Thymus (tissue), 11 donors: ENCODE results near the gene HYPK. TPM values are rescaled to one million over a fixed set of nuclear protein-coding genes. Genes with fewer than 3 reads are reported as not detected.

ENCODE experiments used
- DNase-seq, 9 donors: peaks; one replicate each; pipeline ENCODE4 v3.0.0-alpha.2; 2013; ENCODE audit warnings: low spot score in 9 of 9, low read depth in 6 of 9, missing footprints in 1 of 9
- H3K27ac ChIP-seq, 2 donors: one replicate each; pipeline ENCODE4 v1.5.1; 2013; ENCODE audit warnings: control low read depth in 1 of 2, low read depth in 1 of 2, low read length in 1 of 2, mild to moderate bottlenecking in 1 of 2, moderate library complexity in 1 of 2
- H3K27me3 ChIP-seq, 2 donors: one replicate each; pipeline ENCODE4 v1.5.1; 2013; ENCODE audit warnings: low read length in 1 of 2; ENCODE audit not compliant: control insufficient read depth in 2 of 2, insufficient read depth in 1 of 2
- H3K36me3 ChIP-seq, 2 donors: one replicate each; pipeline ENCODE4 v1.5.1; 2013; ENCODE audit warnings: low read length in 1 of 2, mild to moderate bottlenecking in 1 of 2, moderate library complexity in 1 of 2; ENCODE audit not compliant: control insufficient read depth in 2 of 2, insufficient read depth in 2 of 2
- H3K4me1 ChIP-seq, 2 donors: one replicate each; pipeline ENCODE4 v1.5.1; 2013; ENCODE audit warnings: low read length in 2 of 2; ENCODE audit not compliant: control insufficient read depth in 2 of 2, insufficient read depth in 2 of 2
- H3K4me3 ChIP-seq, 2 donors: one replicate each; pipeline ENCODE4 v1.5.1; 2013; ENCODE audit warnings: low read length in 2 of 2, control low read depth in 1 of 2, mild to moderate bottlenecking in 1 of 2
- H3K9me3 ChIP-seq, 2 donors: one replicate each; pipeline ENCODE4 v1.5.1; 2013; ENCODE audit warnings: low read length in 1 of 2, mild to moderate bottlenecking in 1 of 2; ENCODE audit not compliant: control insufficient read depth in 2 of 2, insufficient read depth in 1 of 2
- WGBS: extraction: QIAGEN DNeasy Blood & Tissue Kit; methylation state at CpG from one replicate; pipeline ENCODE4 v1.1.7; 2013; 5-methylcytosine and 5-hydroxymethylcytosine counted together
- polyA plus RNA-seq: library from polyadenylated mRNA; stranded (reverse); fragments of 200-250 nt; gene quantifications from one replicate; pipeline ENCODE4 v1.2.3, GENCODE V29; 2013
- total RNA-seq: library from RNA; stranded (reverse); fragments of 120-200 nt; gene quantifications from one replicate; pipeline ENCODE4 v1.2.4, GENCODE V29; 2013
- donor health status: healthy.

Gene HYPK
- total and polyA plus RNA-seq, 2 donors, result 5.5 to 13.8 TPM

DNA sequence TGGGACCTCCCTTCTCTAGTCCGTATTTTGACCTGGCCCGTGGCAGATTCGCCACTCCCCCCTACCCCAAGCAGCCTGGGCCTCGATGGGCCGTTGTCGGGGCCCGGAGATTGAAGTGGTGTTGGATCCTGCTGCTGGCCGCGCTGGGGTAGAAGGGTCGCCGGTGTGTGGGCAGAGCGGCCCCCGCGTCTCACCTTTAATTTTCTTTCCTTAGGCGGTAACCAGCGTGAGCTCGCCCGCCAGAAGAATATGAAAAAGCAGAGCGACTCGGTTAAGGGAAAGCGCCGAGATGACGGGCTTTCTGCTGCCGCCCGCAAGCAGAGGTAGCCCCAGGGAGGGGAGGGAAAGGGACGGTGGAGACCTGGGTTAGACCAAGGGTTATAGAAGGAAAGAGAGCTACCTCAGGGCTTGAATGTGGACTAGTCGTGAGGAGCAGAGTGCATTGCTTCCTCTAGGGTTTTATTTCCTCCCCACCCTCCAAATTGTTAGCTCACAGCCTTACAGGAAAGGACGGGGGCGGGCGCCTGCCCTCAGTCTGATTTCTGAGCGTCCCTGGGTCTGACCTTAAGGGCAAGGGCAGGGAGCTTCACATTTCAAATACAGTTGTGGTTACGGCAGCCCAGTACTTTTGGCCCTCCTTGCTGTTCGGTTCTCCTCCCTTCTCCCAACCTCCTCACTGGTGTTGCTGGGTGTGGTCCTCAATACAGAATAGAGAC lies 7.5 kb upstream of the HYPK start:
- Histone ChIP-seq H3K27me3 (peaks cover 0 to 3% of the 10 kb centered on the region in 2 donors), H3K27ac (peak overlapping the region; percentile 84 to 96), H3K4me3 (peak overlapping the region; percentile 73 to 90), H3K9me3 (peaks cover 0 to 6% of the 10 kb centered on the region in 2 donors), H3K36me3 (peaks cover 37 to 43% of the 10 kb centered on the region in 2 donors), H3K4me1 (peaks cover 19 to 25% of the 10 kb centered on the region in 2 donors)
- DNase-seq, result peak in 3 of 9 donors; percentile 25 to 52 (median 26)
- WGBS, result 9% methylated on average over 33 of the region's 33 CpGs

DNA sequence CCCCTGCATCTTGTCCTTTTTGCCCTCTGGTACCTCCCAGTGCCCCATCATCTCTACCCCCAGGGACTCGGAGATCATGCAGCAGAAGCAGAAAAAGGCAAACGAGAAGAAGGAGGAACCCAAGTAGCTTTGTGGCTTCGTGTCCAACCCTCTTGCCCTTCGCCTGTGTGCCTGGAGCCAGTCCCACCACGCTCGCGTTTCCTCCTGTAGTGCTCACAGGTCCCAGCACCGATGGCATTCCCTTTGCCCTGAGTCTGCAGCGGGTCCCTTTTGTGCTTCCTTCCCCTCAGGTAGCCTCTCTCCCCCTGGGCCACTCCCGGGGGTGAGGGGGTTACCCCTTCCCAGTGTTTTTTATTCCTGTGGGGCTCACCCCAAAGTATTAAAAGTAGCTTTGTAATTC lies 6.8 kb upstream of the HYPK start:
- H3K36me3 ChIP-seq, result peaks cover 38 to 43% of the 10 kb centered on the region in 2 donors
- H3K27me3 ChIP-seq, result peaks cover 0 to 3% of the 10 kb centered on the region in 2 donors
- peaks cover 0 to 6% of the 10 kb centered on the region in 2 donors for H3K9me3 ChIP-seq
- H3K27ac ChIP-seq, result no peak overlapping the region
- H3K4me3 ChIP-seq, result peak overlapping the region; percentile 73 to 90
- WGBS, result 94% methylated on average over 10 of the region's 10 CpGs
- DNase-seq, result no peak
- H3K4me1 ChIP-seq, result peaks cover 19 to 25% of the 10 kb centered on the region in 2 donors

DNA sequence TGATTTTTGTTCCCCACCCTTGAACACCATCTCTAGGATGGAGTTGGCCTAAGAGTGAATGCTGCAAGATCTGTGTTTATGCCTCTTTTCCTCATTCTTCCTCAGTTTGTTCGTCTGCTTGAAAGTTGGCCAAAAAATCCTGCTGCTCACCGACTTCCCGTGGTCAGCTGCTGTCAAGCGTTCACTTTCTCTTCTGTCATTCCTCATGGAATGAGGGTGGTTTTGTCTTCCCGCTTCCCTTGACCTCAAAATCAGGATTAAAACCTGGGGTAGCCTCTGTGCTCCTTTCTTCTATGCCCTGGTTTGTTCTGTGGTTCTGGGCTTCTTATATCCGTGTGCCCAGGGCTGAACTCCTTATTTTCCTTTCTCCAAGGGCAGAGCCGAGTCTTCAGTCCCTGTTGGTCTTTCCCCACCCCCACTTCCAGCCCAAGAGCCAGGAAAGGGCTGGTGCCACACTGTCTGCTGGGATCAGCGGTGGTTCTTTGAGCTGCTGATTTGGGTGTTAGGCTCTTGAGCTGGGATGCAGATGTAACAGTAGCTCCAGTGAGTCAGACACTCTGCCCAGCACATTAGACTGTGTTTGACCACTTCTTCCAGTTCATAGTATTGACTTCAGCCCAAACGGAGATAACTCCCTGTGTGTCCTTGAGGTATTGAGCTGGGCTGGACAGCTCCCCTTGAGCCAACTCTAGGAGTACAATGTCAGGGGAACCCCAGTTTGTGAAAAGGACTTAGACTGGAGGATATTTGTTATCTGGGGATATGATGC lies 5.9 kb upstream of the HYPK start:
- no peak overlapping the region for H3K27ac ChIP-seq
- no peak overlapping the region for H3K4me3 ChIP-seq
- WGBS, result 95% methylated on average over 9 of the region's 9 CpGs
- DNase-seq, result no peak
- peaks cover 0 to 6% of the 10 kb centered on the region in 2 donors for H3K9me3 ChIP-seq
- H3K27me3 ChIP-seq, result peaks cover 0 to 3% of the 10 kb centered on the region in 2 donors
- H3K4me1 ChIP-seq, result peaks cover 26 to 28% of the 10 kb centered on the region in 2 donors
- H3K36me3 ChIP-seq, result peaks cover 45 to 49% of the 10 kb centered on the region in 2 donors

DNA sequence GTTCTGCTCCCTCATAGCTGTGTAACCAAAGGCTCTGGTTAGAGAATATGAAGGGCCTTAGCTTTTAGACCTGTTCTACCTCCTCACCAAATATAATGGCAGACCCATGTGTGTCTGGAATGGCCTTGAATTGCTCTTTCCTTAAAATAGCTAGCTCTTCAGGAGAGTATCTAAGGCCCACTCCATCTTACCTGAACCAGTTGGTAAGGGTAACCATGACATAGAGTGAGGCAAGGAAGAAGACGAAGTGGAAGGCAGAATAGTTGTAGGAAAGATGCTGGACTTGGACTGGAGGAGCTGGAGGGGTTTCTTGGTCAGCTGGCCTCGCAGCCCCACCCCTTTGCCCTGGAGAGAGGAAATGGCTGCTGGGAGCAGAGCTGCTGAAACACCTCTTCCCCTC lies 5.2 kb upstream of the HYPK start:
- Histone ChIP-seq H3K27me3 (peaks cover 0 to 3% of the 10 kb centered on the region in 2 donors), H3K4me1 (peaks cover 33 to 36% of the 10 kb centered on the region in 2 donors), H3K4me3 (no peak overlapping the region), H3K36me3 (peaks cover 48 to 56% of the 10 kb centered on the region in 2 donors), H3K9me3 (peaks cover 0 to 6% of the 10 kb centered on the region in 2 donors), H3K27ac (no peak overlapping the region)
- WGBS, result 96% methylated on average over 2 of the region's 2 CpGs
- DNase-seq, result no peak

DNA sequence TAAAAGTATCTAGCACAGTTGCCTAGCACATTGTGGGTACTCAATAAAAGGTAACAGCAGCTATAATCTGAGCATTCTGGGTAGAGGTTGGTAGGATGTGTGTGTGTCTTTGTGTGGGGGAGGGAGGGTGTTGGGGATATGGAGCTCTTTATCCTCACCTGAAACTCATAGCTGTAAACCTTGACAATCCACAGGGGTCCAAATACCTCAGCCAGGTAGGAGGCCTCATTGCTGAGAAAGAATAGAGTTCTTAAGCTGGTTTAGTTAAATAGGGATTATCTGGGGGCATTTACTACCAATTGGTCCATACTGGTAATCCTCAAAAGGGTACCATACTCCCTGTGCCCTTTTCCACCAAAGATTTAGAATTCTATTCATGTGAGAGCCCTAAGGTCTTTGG lies 4.4 kb upstream of the HYPK start:
- H3K27ac ChIP-seq, result no peak overlapping the region
- H3K36me3 ChIP-seq, result peaks cover 48 to 56% of the 10 kb centered on the region in 2 donors
- no peak overlapping the region for H3K4me3 ChIP-seq
- H3K4me1 ChIP-seq, result peaks cover 36 to 39% of the 10 kb centered on the region in 2 donors
- DNase-seq, result no peak
- H3K9me3 ChIP-seq, result peaks cover 0 to 6% of the 10 kb centered on the region in 2 donors
- H3K27me3 ChIP-seq, result peaks cover 0 to 3% of the 10 kb centered on the region in 2 donors

DNA sequence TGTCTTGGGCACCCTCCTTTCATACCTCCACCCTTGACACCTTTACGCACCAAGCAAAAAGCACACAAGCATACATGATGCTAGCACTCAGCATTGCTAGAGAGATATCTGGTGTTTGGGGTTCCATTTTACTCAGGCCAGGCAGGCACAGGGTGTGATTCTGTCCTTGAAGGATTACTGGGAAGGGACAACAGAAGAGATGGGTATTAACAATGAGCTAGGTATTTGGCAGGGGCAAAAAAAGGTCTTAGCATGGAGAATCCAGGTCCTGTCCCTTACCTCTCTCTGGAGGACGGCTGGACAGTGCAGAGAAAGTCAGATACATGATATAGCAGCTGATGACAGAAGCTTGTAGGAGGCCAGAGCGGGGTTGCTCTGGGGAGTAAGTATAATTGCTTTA lies 3.8 kb upstream of the HYPK start:
- peaks cover 41 to 42% of the 10 kb centered on the region in 2 donors for H3K4me1 ChIP-seq
- peaks cover 0 to 3% of the 10 kb centered on the region in 2 donors for H3K27me3 ChIP-seq
- H3K4me3 ChIP-seq, result no peak overlapping the region
- H3K9me3 ChIP-seq, result peaks cover 0 to 6% of the 10 kb centered on the region in 2 donors
- WGBS, result 98% methylated on average over 3 of the region's 3 CpGs
- H3K27ac ChIP-seq, result no peak overlapping the region
- peaks cover 48 to 58% of the 10 kb centered on the region in 2 donors for H3K36me3 ChIP-seq
- no peak for DNase-seq

DNA sequence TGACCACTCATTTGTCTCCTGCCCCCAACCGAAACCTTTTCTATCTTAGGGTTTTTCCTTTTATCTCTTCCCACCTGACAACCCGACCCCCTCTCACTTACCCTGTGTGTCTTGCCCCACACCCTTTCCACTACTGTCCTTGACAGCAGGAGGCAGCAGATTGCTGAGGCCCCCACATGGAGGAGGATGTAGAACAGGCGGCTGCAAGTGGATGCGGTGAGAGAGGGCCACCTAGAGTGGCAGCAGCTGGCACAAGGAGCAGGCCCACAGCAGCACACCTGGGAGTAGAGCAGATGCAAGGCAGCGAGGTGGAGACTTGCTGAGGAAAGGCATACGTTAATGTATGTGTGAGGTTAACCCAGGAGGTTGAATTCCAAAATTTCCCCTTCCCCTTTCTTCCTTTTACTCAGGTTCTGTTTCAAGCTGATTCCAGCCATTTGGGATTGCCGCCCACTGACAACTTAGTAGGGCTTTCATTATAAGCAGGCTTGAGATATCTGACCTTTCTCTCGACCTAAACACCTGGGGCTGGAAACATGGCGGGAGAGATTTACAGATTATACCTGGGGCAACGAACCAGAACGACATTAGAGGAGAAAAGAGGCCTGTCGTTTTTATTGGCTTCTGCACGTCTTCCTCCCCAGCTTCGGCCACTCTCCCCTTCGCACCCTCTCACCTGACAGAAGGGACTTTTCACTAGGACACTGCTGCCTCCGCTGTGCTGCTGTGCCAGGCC lies 1.0 kb upstream of the HYPK start:
- Histone ChIP-seq H3K9me3 (no peaks in the 10 kb centered on the region), H3K27me3 (no peaks in the 10 kb centered on the region), H3K36me3 (peaks cover 44 to 61% of the 10 kb centered on the region in 2 donors), H3K4me1 (peaks cover 26 to 28% of the 10 kb centered on the region in 2 donors), H3K4me3 (no peak overlapping the region), H3K27ac (peak overlapping the region; percentile 26 to 99)
- WGBS, result 96% methylated on average over 16 of the region's 16 CpGs
- peak in 1 of 9 donors; percentile 28 for DNase-seq

DNA sequence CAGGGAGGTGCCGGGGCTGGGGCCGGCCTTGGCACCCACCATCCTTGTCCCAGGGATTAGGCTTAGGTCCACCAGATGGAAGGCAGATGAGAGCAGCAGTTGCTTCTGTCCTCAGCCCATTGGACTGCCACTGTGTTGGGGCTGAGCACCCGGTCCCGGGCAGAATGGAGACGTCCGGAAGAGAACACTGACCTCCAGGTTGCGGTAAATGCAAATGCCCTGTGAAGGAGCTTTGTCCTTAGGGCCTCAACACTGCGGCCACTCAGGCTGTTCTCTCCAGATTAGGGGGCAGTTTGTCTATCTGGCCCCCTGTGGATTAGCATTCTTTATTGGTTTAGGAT lies 484 bp upstream of the HYPK start, which contains the start of gene SERINC4:
Gene SERINC4 (minus strand): TSS at position 276 of the 341 bp plus-strand sequence. CDS start 234 bp downstream, at position 42.
- 97% methylated on average over 8 of the region's 8 CpGs for WGBS
- Histone ChIP-seq H3K36me3 (peaks cover 42 to 61% of the 10 kb centered on the region in 2 donors), H3K27ac (peak within 1 kb of the TSS; percentile 94 to 99), H3K4me1 (peaks cover 22% of the 10 kb centered on the region in 2 donors), H3K4me3 (peak within 1 kb of the TSS; percentile 82 to 89), H3K27me3 (no peaks in the 10 kb centered on the region), H3K9me3 (no peaks in the 10 kb centered on the region)
- no peak for DNase-seq
